Vagina (tissue), 2 donors: ENCODE data around the gene FOXF1. TPM values are rescaled to one million over a fixed set of nuclear protein-coding genes. Genes with fewer than 3 reads are reported as not detected.

Source experiments
- DNase-seq, 2 donors: peaks; one replicate each; pipeline ENCODE4 v3.0.0-alpha.2; 2017; ENCODE audit errors: extremely low spot score in 2 of 2
- H3K27ac ChIP-seq: fragments of 200-600 bp; sonication (generic); one replicate; pipeline ENCODE4 v1.5.1; 2019
- H3K27me3 ChIP-seq: fragments of 200-600 bp; sonication (generic); one replicate; pipeline ENCODE4 v1.5.1; 2019
- H3K36me3 ChIP-seq, 2 donors: fragments of 200-600 bp; sonication (generic); one replicate each; pipeline ENCODE4 v1.5.1; 2017 to 2019
- H3K4me1 ChIP-seq: fragments of 200-600 bp; sonication (generic); one replicate; pipeline ENCODE4 v1.5.1; 2019
- H3K4me3 ChIP-seq, 2 donors: fragments of 200-600 bp; sonication (generic); 1 replicate in 1 of 2; 2 replicates in 1 of 2; pipeline ENCODE4 v1.5.1; 2016 to 2019
- H3K9me3 ChIP-seq: fragments of 200-600 bp; sonication (generic); one replicate; pipeline ENCODE4 v1.5.1; 2019
- CTCF ChIP-seq, 3 experiments: fragments of 450-650 bp in 2 of 3; fragments of 200-600 bp in 1 of 3; sonication (generic) in 1 of 3; IDR thresholded peaks; one replicate each; pipeline ENCODE4 v1.5.1; 2017 to 2019; ENCODE audit warnings: antibody characterized with exemption in 3 of 3, mild to moderate bottlenecking in 2 of 3, moderate library complexity in 2 of 3
- POLR2A ChIP-seq, 2 donors: fragments of 450-650 bp; IDR thresholded peaks; one replicate each; pipeline ENCODE4 v1.6.1; 2017; ENCODE audit warnings: antibody characterized with exemption in 2 of 2, mild to moderate bottlenecking in 2 of 2, moderate library complexity in 2 of 2
- POLR2AphosphoS5 ChIP-seq, 2 donors: sonication (generic); formaldehyde crosslinking; IDR thresholded peaks; one replicate each; pipeline ENCODE4 v1.9.0; 2017; ENCODE audit warnings: antibody characterized with exemption in 2 of 2, mild to moderate bottlenecking in 2 of 2, low read depth in 1 of 2; ENCODE audit not compliant: insufficient read depth in 1 of 2
- intact Hi-C: fragments of 100-400 bp; cut with DNase I; formaldehyde crosslinking; loops from one replicate; pipeline ENCODE4 v1.15.1; 2023
- total RNA-seq: library from RNA; depleted of rRNA; stranded (reverse); fragments of >200 nt; gene quantifications from one replicate; pipeline ENCODE4 v1.2.3, GENCODE V29; 2016

FOXF1 gene
- total RNA-seq, 1 donor from 2014 or later = 26.0 TPM

- DNase-seq = no peak
- Histone ChIP-seq H3K4me1 (peaks cover 37% of the 10 kb centered on the region), H3K4me3 (no peak overlapping the region), H3K27ac (no peak overlapping the region), H3K36me3 (peaks cover 0 to 7% of the 10 kb centered on the region in 2 donors), H3K9me3 (no peaks in the 10 kb centered on the region), H3K27me3 (no peaks in the 10 kb centered on the region)
- intact Hi-C loops = loop anchor here (5.0 kb wide), 1 partner anchor 172 kb away; no protein-coding TSS in a partner anchor
- TF ChIP-seq CTCF (IDR thresholded peaks at IDR 0.05) (no peak), POLR2AphosphoS5 (IDR thresholded peaks at IDR 0.05; ENCODE audit: insufficient read depth in 1 of 2, low read depth in 1 of 2) (no peak), POLR2A (IDR thresholded peaks at IDR 0.05) (no peak)
Measured at GRCh38 chr16:86514481-86515376, 4.4 kb downstream of the FOXF1 start.

GRCh38 chr16:86515413-86515776, 5.1 kb downstream of the FOXF1 start:
- TF ChIP-seq CTCF (IDR thresholded peaks at IDR 0.05) (no peak), POLR2AphosphoS5 (IDR thresholded peaks at IDR 0.05; ENCODE audit: insufficient read depth in 1 of 2, low read depth in 1 of 2) (no peak), POLR2A (IDR thresholded peaks at IDR 0.05) (no peak)
- H3K27me3 ChIP-seq = no peaks in the 10 kb centered on the region
- no peak overlapping the region for H3K4me3 ChIP-seq
- H3K36me3 ChIP-seq = peaks cover 0 to 7% of the 10 kb centered on the region in 2 donors
- no peak for DNase-seq
- intact Hi-C loops = no loop called here
- peak overlapping the region; percentile 22 for H3K27ac ChIP-seq
- peaks cover 38% of the 10 kb centered on the region for H3K4me1 ChIP-seq
- H3K9me3 ChIP-seq = no peaks in the 10 kb centered on the region

DNA sequence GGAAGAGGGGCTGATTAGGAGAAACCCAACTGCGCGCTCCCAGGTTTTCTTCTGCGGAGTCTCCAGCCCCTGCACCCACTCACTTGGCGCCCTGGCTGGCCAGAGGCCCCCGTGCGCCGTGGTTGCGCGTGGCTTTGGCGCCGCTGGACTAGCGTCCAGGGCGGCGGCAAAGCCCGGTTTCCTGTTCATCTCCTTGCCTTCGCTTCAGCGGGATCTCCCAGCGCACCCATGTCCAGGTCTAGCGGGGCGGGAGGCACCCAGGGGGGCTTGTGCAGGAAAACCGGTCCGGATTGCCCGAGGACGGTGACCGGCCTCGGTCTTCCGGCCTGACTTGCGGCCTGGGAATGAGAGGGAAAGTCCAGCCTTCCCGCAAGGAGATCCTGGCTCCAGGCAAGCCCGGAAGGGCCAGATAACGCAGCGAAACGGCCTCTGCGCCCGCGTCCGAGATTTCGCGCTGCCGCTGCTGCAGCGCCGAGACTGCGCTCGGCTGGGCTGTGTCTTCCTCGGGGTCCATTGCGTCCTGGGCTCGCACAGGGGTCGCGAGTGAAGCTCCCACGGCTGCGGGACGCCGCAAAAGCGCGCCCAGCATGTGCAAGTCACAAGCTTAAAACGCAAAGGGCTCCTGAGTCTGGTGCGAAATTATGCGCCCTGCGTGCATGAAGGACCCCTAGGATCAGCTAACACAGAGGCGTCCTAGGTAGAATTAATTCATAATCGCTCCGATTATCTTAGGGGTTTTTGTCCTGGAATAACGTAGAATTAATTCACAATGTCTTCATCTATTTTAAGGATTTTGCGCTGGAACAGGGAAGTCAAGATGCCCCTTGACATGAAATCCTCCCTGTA, 5.7 kb downstream of the FOXF1 start:
- peak overlapping the region; percentile 22 for H3K27ac ChIP-seq
- DNase-seq = no peak
- no peaks in the 10 kb centered on the region for H3K9me3 ChIP-seq

DNA sequence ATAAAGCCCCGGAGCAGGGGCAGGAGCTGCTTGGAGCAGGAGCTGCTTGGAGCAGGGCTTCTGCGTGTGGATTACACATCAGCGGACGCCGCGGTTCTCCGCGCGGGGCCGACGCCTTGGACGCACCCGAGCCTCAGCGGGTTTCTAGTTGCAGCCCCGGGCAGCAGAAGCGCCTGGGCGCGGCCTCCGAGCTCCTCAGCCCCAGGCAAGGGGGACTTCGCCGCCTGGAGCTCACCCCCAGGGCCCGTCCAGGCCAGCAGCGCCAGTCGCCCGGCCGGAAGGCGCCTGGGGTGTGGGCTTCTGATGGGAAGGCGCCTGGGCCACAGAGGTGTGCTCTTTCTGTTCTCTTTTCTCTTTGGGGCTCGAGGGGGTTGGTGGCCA, 6.3 kb downstream of the FOXF1 start:
- Histone ChIP-seq H3K27ac (peak overlapping the region; percentile 57), H3K4me3 (no peak overlapping the region), H3K27me3 (no peaks in the 10 kb centered on the region), H3K4me1 (peaks cover 44% of the 10 kb centered on the region), H3K9me3 (no peaks in the 10 kb centered on the region), H3K36me3 (peaks cover 0 to 7% of the 10 kb centered on the region in 2 donors)
- no peak for DNase-seq
- TF ChIP-seq POLR2AphosphoS5 (IDR thresholded peaks at IDR 0.05; ENCODE audit: insufficient read depth in 1 of 2, low read depth in 1 of 2) = no peak
- no peak for TF ChIP-seq CTCF (IDR thresholded peaks at IDR 0.05)
- no peak for TF ChIP-seq POLR2A (IDR thresholded peaks at IDR 0.05)
- intact Hi-C loops = no loop called here

More for the DNA sequence above, 5.7 kb downstream of the FOXF1 start:
- intact Hi-C loops = no loop called here
- peaks cover 0 to 7% of the 10 kb centered on the region in 2 donors for H3K36me3 ChIP-seq
- peaks cover 44% of the 10 kb centered on the region for H3K4me1 ChIP-seq
- H3K4me3 ChIP-seq = no peak overlapping the region
- TF ChIP-seq POLR2AphosphoS5 (IDR thresholded peaks at IDR 0.05; ENCODE audit: insufficient read depth in 1 of 2, low read depth in 1 of 2) (peak in 1 of 2 donors; percentile 39), POLR2A (IDR thresholded peaks at IDR 0.05) (no peak)
- no peaks in the 10 kb centered on the region for H3K27me3 ChIP-seq

DNA sequence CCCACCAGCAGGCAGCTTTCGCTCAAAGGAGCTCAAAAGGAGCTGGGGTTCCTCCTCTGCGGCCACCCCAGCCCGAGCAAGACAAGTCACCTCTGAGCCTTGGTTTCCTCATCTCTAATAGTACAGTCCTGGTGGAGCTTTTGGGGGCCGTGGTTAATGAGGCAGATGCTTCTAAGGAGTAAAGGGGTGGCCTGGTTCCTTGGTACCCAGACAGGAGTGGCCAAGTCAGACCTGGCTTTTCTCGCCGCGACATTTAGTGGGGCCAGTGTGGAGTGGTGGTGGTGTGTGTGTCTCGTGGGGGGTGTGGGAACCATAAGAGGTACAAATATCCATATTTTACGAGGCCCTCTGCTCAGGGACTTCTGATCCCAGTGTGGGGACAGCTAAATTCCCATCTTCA, 6.7 kb downstream of the FOXF1 start:
- intact Hi-C loops = no loop called here
- no peak for TF ChIP-seq CTCF (IDR thresholded peaks at IDR 0.05)
- TF ChIP-seq POLR2A (IDR thresholded peaks at IDR 0.05) = no peak
- no peak for TF ChIP-seq POLR2AphosphoS5 (IDR thresholded peaks at IDR 0.05; ENCODE audit: insufficient read depth in 1 of 2, low read depth in 1 of 2)
- Histone ChIP-seq H3K36me3 (peaks cover 0 to 7% of the 10 kb centered on the region in 2 donors), H3K27me3 (no peaks in the 10 kb centered on the region), H3K9me3 (no peaks in the 10 kb centered on the region), H3K4me1 (peaks cover 44% of the 10 kb centered on the region), H3K27ac (peak overlapping the region; percentile 57), H3K4me3 (no peak overlapping the region)
- DNase-seq = no peak
